ENCODE data around the gene WFIKKN1. TPM values are rescaled to one million over a fixed set of nuclear protein-coding genes. Genes with fewer than 3 reads are reported as not detected.

Gene WFIKKN1
- total RNA-seq, 5 donors from 2014 or later (not counting 1 experiment from before 2014, with no cell fraction given): 0.15 to 1.5 (median 1.0) TPM

DNA sequence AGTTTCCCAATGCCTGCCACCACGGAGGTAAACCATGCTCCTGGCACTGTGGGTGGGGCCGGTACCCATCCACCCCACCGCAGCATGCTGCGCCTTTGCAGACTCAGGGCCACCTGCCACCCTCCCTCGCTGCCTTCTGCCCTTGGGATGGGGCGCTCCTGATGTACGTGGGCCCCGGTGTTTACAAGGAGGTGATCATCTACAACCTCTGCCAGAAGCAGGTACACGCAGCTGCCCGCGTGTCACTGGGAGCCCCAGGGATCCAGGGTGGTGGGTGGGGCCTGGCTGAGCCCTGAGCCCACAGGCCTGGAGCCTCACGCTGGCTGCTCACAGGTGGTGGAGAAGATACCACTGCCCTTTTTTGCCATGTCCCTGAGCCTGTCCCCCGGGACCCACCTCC is 35.8 kb downstream of the WFIKKN1 start:
- peaks cover 3 to 27% of the 10 kb centered on the region in 2 experiments for H3K4me1 ChIP-seq (ENCODE audit: control insufficient read depth in 1 of 2, extremely low read depth in 1 of 2, insufficient read depth in 2 of 2, low read length in 2 of 2)

DNA sequence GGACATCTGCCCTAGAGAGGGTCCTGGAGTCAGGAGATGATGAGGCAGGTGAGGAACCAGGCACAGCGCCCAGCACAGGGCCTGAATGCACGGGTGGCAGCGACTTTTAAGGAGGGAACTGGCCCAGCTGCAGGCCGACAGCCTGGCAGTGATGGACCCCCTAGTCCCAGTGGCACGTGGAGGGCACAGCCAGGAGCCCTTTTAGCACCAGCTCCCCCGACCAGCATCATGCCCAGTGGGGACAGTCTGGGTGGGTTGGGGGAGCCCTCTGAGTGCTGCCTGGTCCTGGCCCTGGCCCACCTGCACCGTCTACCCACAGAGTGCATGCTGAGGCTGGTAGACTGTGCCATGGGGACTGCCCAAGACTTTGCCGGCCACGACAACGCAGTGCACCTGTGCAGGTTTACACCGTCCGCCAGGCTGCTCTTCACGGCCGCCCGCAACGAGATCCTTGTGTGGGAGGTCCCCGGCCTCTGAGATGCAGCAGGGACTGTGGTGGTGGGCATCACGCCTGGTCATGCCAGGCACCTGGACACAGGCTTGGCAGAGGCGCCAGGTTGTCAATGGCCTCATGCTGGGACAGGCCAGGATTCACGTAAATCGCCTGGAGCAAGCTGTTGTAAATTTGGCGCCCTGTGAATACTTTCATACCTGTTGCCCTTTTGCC is 36.5 kb downstream of the WFIKKN1 start:
- CTCF ChIA-PET: interaction anchor here in 1 of 2 donors (1.0 kb wide), 1 partner anchor 75 kb away, joined by 3 read pairs; no protein-coding TSS in a partner anchor
- POLR2A ChIA-PET: interaction anchor here (0.6 kb wide), 2 partner anchors 195 to 716 kb away, joined by 3 read pairs; no protein-coding TSS in a partner anchor
- Mint-ChIP-seq H3K4me1 (peaks cover 0 to 13% (median 11%) of the 10 kb centered on the region in 3 donors), H3K9me3 (no peaks in the 10 kb centered on the region), H3K36me3 (peaks cover 3% of the 10 kb centered on the region), H3K27ac (peak overlapping the region; percentile 86 to 94), H3K4me3 (peak overlapping the region; percentile 73 to 74 (median 73)), H3K27me3 (no peaks in the 10 kb centered on the region)
- WGBS (ENCODE audit: insufficient coverage): 86% methylated on average over 18 of the region's 22 CpGs
- H3K4me3 ChIP-seq (ENCODE audit: control insufficient read depth in 1 of 2, extremely low read depth in 1 of 2, low read length in 1 of 2): peak overlapping the region; percentile 66
- H3K9me3 ChIP-seq: no peaks in the 10 kb centered on the region
- H3K36me3 ChIP-seq (ENCODE audit: control insufficient read depth in 2 of 2, extremely low read depth in 1 of 2, insufficient read depth in 1 of 2, low read length in 1 of 2): peaks cover 4 to 32% of the 10 kb centered on the region in 2 donors
- H3K27me3 ChIP-seq (replicated peaks in 1 of 2; ENCODE audit: control insufficient read depth in 2 of 2, extremely low read depth in 1 of 2, insufficient read depth in 2 of 2, low read length in 1 of 2): no peaks in the 10 kb centered on the region
- peaks cover 3 to 25% of the 10 kb centered on the region in 2 experiments for H3K4me1 ChIP-seq (ENCODE audit: control insufficient read depth in 1 of 2, extremely low read depth in 1 of 2, insufficient read depth in 2 of 2, low read length in 2 of 2)
- no peak for ATAC-seq (replicated peaks in 1 of 4)
- no peak for DNase-seq
- peak overlapping the region; percentile 74 for H3K27ac ChIP-seq (ENCODE audit: low read length)

More for the DNA sequence above, 35.8 kb downstream of the WFIKKN1 start:
- Mint-ChIP-seq H3K27ac (no peak overlapping the region), H3K4me1 (peaks cover 0 to 13% (median 11%) of the 10 kb centered on the region in 3 donors), H3K4me3 (peak overlapping the region in 1 of 3 donors; percentile 73), H3K27me3 (no peaks in the 10 kb centered on the region), H3K9me3 (no peaks in the 10 kb centered on the region), H3K36me3 (peaks cover 3% of the 10 kb centered on the region)
- ATAC-seq (replicated peaks in 1 of 4): no peak
- POLR2A ChIA-PET: no interaction called here
- no peak overlapping the region for H3K4me3 ChIP-seq (ENCODE audit: control insufficient read depth in 1 of 2, extremely low read depth in 1 of 2, low read length in 1 of 2)
- CTCF ChIA-PET: no interaction called here
- H3K27me3 ChIP-seq (replicated peaks in 1 of 2; ENCODE audit: control insufficient read depth in 2 of 2, extremely low read depth in 1 of 2, insufficient read depth in 2 of 2, low read length in 1 of 2): no peaks in the 10 kb centered on the region
- no peaks in the 10 kb centered on the region for H3K9me3 ChIP-seq
- H3K36me3 ChIP-seq (ENCODE audit: control insufficient read depth in 2 of 2, extremely low read depth in 1 of 2, insufficient read depth in 1 of 2, low read length in 1 of 2): peaks cover 4 to 27% of the 10 kb centered on the region in 2 donors
- no peak for DNase-seq
- 91% methylated on average over 13 of the region's 13 CpGs for WGBS (ENCODE audit: insufficient coverage)
- peak overlapping the region; percentile 74 for H3K27ac ChIP-seq (ENCODE audit: low read length)

DNA sequence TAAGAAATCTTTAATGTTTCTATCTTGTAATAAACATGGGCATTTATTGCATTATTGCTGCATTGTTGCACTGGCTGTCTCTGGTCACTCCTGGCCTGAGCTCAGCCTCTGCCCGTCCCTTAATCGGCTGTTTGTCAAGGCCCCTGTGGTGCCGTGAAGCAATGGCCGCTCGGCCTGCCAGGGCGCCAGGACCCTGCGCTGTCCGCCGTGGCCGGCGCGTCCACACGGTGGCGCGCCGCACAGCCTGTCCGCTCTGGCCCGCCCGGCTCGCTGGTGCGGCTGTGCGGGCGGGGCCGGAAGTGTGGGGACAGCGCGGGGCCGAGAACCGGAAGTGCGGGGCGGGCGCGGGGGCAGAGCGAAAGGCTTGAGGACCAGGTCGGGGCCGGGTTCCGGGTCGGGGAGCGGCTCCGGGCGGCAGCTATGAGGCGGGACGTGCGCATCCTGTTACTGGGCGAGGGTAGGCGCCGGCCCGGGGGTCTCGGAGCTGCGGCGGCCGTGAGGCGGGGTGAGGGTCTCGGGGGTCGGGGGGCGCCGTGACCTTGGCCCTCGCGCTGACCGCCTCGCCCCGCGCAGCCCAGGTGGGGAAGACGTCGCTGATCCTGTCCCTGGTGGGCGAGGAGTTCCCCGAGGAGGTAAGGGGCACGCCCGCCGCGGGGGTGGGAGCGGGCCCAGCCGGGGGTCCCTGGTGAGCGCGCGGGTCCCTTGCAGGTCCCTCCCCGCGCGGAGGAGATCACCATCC is 37.2 kb downstream of the WFIKKN1 start, which contains the start of gene RHOT2:
RHOT2 (plus strand) TSS at position 353 of the 739 bp plus-strand sequence; CDS start at position 421, 68 bp downstream.
- Mint-ChIP-seq H3K4me1 (peaks cover 0 to 12% (median 11%) of the 10 kb centered on the region in 3 donors), H3K36me3 (peaks cover 6% of the 10 kb centered on the region), H3K27me3 (no peaks in the 10 kb centered on the region), H3K4me3 (peak within 1 kb of the TSS; percentile 73 to 74 (median 73)), H3K9me3 (no peaks in the 10 kb centered on the region), H3K27ac (peak within 1 kb of the TSS; percentile 86 to 94)
- under 1% methylated on average over 65 of the region's 78 CpGs for WGBS (ENCODE audit: insufficient coverage)
- Histone ChIP-seq H3K27me3 (replicated peaks in 1 of 2; ENCODE audit: control insufficient read depth in 2 of 2, extremely low read depth in 1 of 2, insufficient read depth in 2 of 2, low read length in 1 of 2) (no peaks in the 10 kb centered on the region), H3K4me3 (ENCODE audit: control insufficient read depth in 1 of 2, extremely low read depth in 1 of 2, low read length in 1 of 2) (peak within 1 kb of the TSS; percentile 66 to 75), H3K36me3 (ENCODE audit: control insufficient read depth in 2 of 2, extremely low read depth in 1 of 2, insufficient read depth in 1 of 2, low read length in 1 of 2) (peaks cover 8 to 37% of the 10 kb centered on the region in 2 donors), H3K9me3 (no peaks in the 10 kb centered on the region), H3K4me1 (ENCODE audit: control insufficient read depth in 1 of 2, extremely low read depth in 1 of 2, insufficient read depth in 2 of 2, low read length in 2 of 2) (peaks cover 3 to 25% of the 10 kb centered on the region in 2 experiments), H3K27ac (ENCODE audit: low read length) (peak within 1 kb of the TSS; percentile 74)
- POLR2A ChIA-PET: interaction anchor here (0.6 kb wide), 2 partner anchors 194 to 715 kb away, joined by 3 read pairs; no protein-coding TSS in a partner anchor
- DNase-seq: peak; percentile 74 to 96 (median 86)
- CTCF ChIA-PET: interaction anchor here in 1 of 2 donors (1.0 kb wide), 1 partner anchor 74 kb away, joined by 3 read pairs; no protein-coding TSS in a partner anchor
- peak; percentile 89 to 97 (median 96) for ATAC-seq (replicated peaks in 1 of 4)

DNA sequence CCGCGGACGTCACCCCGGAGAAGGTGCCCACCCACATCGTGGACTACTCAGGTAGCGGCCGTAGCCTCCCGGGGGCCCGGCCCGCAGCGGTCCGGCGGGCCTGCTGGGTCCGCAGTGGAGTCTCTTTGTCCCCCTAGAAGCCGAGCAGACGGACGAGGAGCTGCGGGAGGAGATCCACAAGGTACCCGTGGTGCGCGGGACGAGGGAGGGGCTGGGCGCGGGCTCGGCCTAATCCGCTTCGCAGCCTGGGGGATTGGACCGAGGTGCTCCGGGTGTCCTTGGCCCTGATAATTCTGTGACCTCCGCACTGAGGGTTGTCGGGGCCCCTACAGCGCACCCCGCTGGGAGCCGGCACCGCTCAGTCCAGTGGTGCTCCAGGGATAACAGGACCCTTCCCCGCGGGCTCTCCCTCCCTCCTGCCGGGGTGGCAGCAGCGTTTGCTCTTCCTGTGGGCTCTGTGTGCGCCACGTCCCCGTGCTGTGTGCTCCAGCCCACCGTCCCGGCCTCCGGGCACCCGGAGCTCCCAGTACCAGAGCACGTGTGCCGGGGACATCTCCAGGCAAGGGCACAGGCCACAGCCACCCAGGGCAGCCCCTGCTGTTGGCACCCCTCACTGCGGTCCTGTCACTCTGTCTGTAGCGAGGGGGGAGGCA is 37.9 kb downstream of the WFIKKN1 start:
- H3K27ac Mint-ChIP-seq: peak overlapping the region; percentile 58 to 72
- no peaks in the 10 kb centered on the region for H3K9me3 ChIP-seq
- H3K36me3 ChIP-seq (ENCODE audit: control insufficient read depth in 2 of 2, extremely low read depth in 1 of 2, insufficient read depth in 1 of 2, low read length in 1 of 2): peaks cover 14 to 39% of the 10 kb centered on the region in 2 donors
- H3K4me1 Mint-ChIP-seq: peaks cover 0 to 11% (median 11%) of the 10 kb centered on the region in 3 donors
- H3K4me3 Mint-ChIP-seq: peak overlapping the region; percentile 73 to 74 (median 73)
- DNase-seq (peak in 1 of 35 experiments; percentile 39), ATAC-seq (replicated peaks in 1 of 4) (peak in 2 of 4 experiments; percentile 6 to 21)
- CTCF ChIA-PET: no interaction called here
- H3K27me3 Mint-ChIP-seq: no peaks in the 10 kb centered on the region
- H3K4me1 ChIP-seq (ENCODE audit: control insufficient read depth in 1 of 2, extremely low read depth in 1 of 2, insufficient read depth in 2 of 2, low read length in 2 of 2): peaks cover 3 to 25% of the 10 kb centered on the region in 2 experiments
- 4% methylated on average over 48 of the region's 50 CpGs for WGBS (ENCODE audit: insufficient coverage)
- peaks cover 7% of the 10 kb centered on the region for H3K36me3 Mint-ChIP-seq
- H3K9me3 Mint-ChIP-seq: no peaks in the 10 kb centered on the region
- peak overlapping the region; percentile 67 for H3K27ac ChIP-seq (ENCODE audit: low read length)
- no peaks in the 10 kb centered on the region for H3K27me3 ChIP-seq (replicated peaks in 1 of 2; ENCODE audit: control insufficient read depth in 2 of 2, extremely low read depth in 1 of 2, insufficient read depth in 2 of 2, low read length in 1 of 2)
- POLR2A ChIA-PET: interaction anchor here in 1 of 2 donors (0.6 kb wide), 1 partner anchor 11 kb away, joined by 5 read pairs; no protein-coding TSS in a partner anchor
- H3K4me3 ChIP-seq (ENCODE audit: control insufficient read depth in 1 of 2, extremely low read depth in 1 of 2, low read length in 1 of 2): peak overlapping the region; percentile 66 to 75

DNA sequence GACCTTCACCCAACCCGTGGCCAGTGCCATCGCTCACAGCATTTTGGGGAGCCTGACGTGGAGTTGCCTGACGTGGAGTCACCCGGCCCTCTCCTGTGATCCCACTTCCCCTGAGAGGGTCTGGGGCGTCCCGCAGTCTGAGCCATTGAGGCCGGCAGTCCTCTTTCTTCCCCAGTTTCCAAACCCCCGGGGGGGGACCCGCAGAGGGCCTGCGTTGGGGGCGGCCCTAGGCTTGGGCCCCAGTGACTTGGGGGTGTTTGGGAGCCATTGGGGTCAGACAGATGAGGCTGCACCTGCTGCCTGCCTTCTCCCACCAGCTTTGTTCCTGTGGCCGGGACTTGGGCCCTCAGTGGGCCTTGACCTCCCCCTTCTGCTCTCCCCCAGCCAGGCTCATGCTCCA is 38.9 kb downstream of the WFIKKN1 start:
- H3K36me3 ChIP-seq (ENCODE audit: control insufficient read depth in 2 of 2, extremely low read depth in 1 of 2, insufficient read depth in 1 of 2, low read length in 1 of 2): peaks cover 14 to 39% of the 10 kb centered on the region in 2 donors
- H3K9me3 ChIP-seq: no peaks in the 10 kb centered on the region
- peaks cover 7% of the 10 kb centered on the region for H3K36me3 Mint-ChIP-seq
- H3K4me1 ChIP-seq (ENCODE audit: control insufficient read depth in 1 of 2, extremely low read depth in 1 of 2, insufficient read depth in 2 of 2, low read length in 2 of 2): peaks cover 3 to 26% of the 10 kb centered on the region in 2 experiments
- peak overlapping the region in 1 of 2 donors; percentile 58 for H3K27ac Mint-ChIP-seq
- H3K4me3 Mint-ChIP-seq: peak overlapping the region; percentile 26 to 73 (median 64)
- no peak for ATAC-seq (replicated peaks in 1 of 4)
- POLR2A ChIA-PET: interaction anchor here in 1 of 2 donors (0.7 kb wide), 1 partner anchor 328 kb away, joined by 3 read pairs; no protein-coding TSS in a partner anchor
- H3K4me1 Mint-ChIP-seq: peaks cover 0 to 12% (median 11%) of the 10 kb centered on the region in 3 donors
- no peaks in the 10 kb centered on the region for H3K27me3 Mint-ChIP-seq
- H3K27ac ChIP-seq (ENCODE audit: low read length): no peak overlapping the region
- no peak for DNase-seq
- H3K27me3 ChIP-seq (replicated peaks in 1 of 2; ENCODE audit: control insufficient read depth in 2 of 2, extremely low read depth in 1 of 2, insufficient read depth in 2 of 2, low read length in 1 of 2): peaks cover 0 to 3% of the 10 kb centered on the region in 2 experiments
- no peak overlapping the region for H3K4me3 ChIP-seq (ENCODE audit: control insufficient read depth in 1 of 2, extremely low read depth in 1 of 2, low read length in 1 of 2)
- 96% methylated on average over 11 of the region's 13 CpGs for WGBS (ENCODE audit: insufficient coverage)
- CTCF ChIA-PET: no interaction called here
- H3K9me3 Mint-ChIP-seq: no peaks in the 10 kb centered on the region
